HEK293T (cell line): ENCODE data around the gene SPX.

Experiments
- ELF4 ChIP-seq: fragments of 450-650 bp; IDR thresholded peaks from 2 replicates; pipeline ENCODE4 v1.6.1; 2017; ENCODE audit warnings: antibody characterized with exemption
- FOXM1 ChIP-seq: fragments of 450-650 bp; IDR thresholded peaks from 2 replicates; pipeline ENCODE4 v1.6.1; 2017; ENCODE audit warnings: mild to moderate bottlenecking, borderline replicate concordance

DNA sequence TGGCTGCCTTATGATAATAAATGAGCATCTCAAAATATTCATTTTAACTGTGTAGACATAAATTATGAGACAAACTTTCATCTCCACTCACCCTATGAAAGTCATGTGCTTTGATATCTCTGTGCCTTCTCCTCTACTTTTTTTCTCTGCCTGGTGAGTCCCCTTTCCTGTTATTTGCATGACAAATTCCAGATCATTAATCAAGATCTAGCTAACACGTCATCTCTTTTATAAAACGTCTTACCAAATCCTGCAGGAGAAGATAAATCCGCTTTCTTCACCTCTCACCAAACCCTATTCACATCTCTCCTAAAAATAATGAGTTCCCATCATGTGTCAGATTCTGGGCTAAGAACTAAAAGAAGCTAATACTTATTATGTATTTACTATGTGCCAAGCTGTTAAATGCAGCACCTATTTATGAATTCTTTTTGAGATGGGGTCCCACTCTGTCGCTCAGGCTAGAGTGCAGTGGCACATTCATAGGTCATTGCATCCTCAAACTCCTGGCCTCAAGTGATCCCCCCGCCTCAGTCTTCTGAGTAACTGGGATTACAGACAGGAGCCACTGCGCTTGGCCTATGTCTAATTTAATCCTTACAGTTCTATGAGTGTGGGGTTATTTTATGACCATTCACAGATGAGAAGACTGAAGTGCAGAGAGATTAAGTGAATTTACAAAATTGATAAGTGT, 26.7 kb downstream of the SPX start:
- TF ChIP-seq FOXM1 = no peak
- no peak for TF ChIP-seq ELF4
